H9 (cell line): ENCODE measurements around the gene COL4A1. TPM values are rescaled to one million over a fixed set of nuclear protein-coding genes. Genes with fewer than 3 reads are reported as not detected.

Experiments used
- DNase-seq: peaks from one replicate; pipeline ENCODE4 v3.0.0-alpha.2; 2017
- H2AFZ ChIP-seq: one replicate; pipeline ENCODE4 v1.6.1; 2013; ENCODE audit warnings: mild to moderate bottlenecking, low read length, control low read depth, moderate library complexity
- H2AK5ac ChIP-seq: 2 replicates; pipeline ENCODE4 v1.6.1; 2013; ENCODE audit warnings: low read length, control low read depth, mixed read lengths; ENCODE audit not compliant: insufficient read length
- H2BK120ac ChIP-seq: one replicate; pipeline ENCODE4 v1.6.1; 2013; ENCODE audit warnings: low read depth, mild to moderate bottlenecking, low read length, control low read depth, inconsistent platforms; ENCODE audit not compliant: poor library complexity, severe bottlenecking
- H2BK12ac ChIP-seq: 2 replicates; pipeline ENCODE4 v1.6.1; 2013; ENCODE audit warnings: low read length, control low read depth, mixed read lengths, low read depth; ENCODE audit not compliant: insufficient read length
- H2BK15ac ChIP-seq: 2 replicates; pipeline ENCODE4 v1.6.1; 2013; ENCODE audit warnings: low read depth, low read length, control low read depth
- H2BK20ac ChIP-seq: one replicate; pipeline ENCODE4 v1.6.1; 2013; ENCODE audit warnings: low read depth, mild to moderate bottlenecking, low read length, control low read depth, inconsistent platforms; ENCODE audit not compliant: poor library complexity, severe bottlenecking
- H2BK5ac ChIP-seq: 2 replicates; pipeline ENCODE4 v1.6.1; 2013; ENCODE audit warnings: low read length, control low read depth, mixed read lengths; ENCODE audit not compliant: insufficient read length
- H3K14ac ChIP-seq: 2 replicates; pipeline ENCODE4 v1.6.1; 2013; ENCODE audit warnings: low read length, control low read depth; ENCODE audit not compliant: insufficient read depth
- H3K18ac ChIP-seq: 2 replicates; pipeline ENCODE4 v1.6.1; 2013; ENCODE audit warnings: low read depth, mild to moderate bottlenecking, mixed read lengths, low read length, control low read depth; ENCODE audit not compliant: insufficient read length
- H3K23ac ChIP-seq: 2 replicates; pipeline ENCODE4 v1.6.1; 2013; ENCODE audit warnings: low read length, control low read depth, mixed read lengths, low read depth; ENCODE audit not compliant: insufficient read length
- H3K23me2 ChIP-seq: 2 replicates; pipeline ENCODE4 v1.6.1; 2013; ENCODE audit warnings: low read depth, mild to moderate bottlenecking, mixed read lengths, low read length, control low read depth; ENCODE audit not compliant: insufficient read length, poor library complexity, severe bottlenecking
- H3K27ac ChIP-seq: 2 replicates; pipeline ENCODE4 v1.5.1; 2013; ENCODE audit warnings: low read length, control low read depth, mixed read lengths, low read depth; ENCODE audit not compliant: insufficient read length
- H3K27me3 ChIP-seq: 2 replicates; pipeline ENCODE4 v1.6.1; 2013; ENCODE audit warnings: low read length, control low read depth, inconsistent platforms; ENCODE audit not compliant: insufficient read depth
- H3K4ac ChIP-seq: 2 replicates; pipeline ENCODE4 v1.6.1; 2013; ENCODE audit warnings: low read depth, mild to moderate bottlenecking, control low read depth, inconsistent platforms, low read length, moderate library complexity
- H3K4me1 ChIP-seq: 2 replicates; pipeline ENCODE4 v1.6.1; 2013; ENCODE audit warnings: low read length, control low read depth, inconsistent platforms; ENCODE audit not compliant: insufficient read depth
- H3K4me2 ChIP-seq: 2 replicates; pipeline ENCODE4 v1.6.1; 2013; ENCODE audit warnings: low read length, control low read depth, mixed read lengths; ENCODE audit not compliant: insufficient read length, insufficient read depth
- H3K56ac ChIP-seq: 2 replicates; pipeline ENCODE4 v1.6.1; 2013; ENCODE audit warnings: low read depth, mild to moderate bottlenecking, mixed read lengths, low read length, control low read depth; ENCODE audit not compliant: insufficient read length
- H3K79me1 ChIP-seq: 2 replicates; pipeline ENCODE4 v1.6.1; 2013; ENCODE audit warnings: low read depth, mild to moderate bottlenecking, moderate library complexity, low read length, control low read depth, inconsistent platforms; ENCODE audit not compliant: insufficient read depth, poor library complexity, severe bottlenecking
- H3K79me2 ChIP-seq: 2 replicates; pipeline ENCODE4 v1.6.1; 2013; ENCODE audit warnings: low read length, control low read depth, inconsistent platforms; ENCODE audit not compliant: insufficient read depth
- H3K9ac ChIP-seq: 2 replicates; pipeline ENCODE4 v1.6.1; 2013; ENCODE audit warnings: low read length, control low read depth, mixed read lengths; ENCODE audit not compliant: insufficient read length; ENCODE audit errors: extremely low read depth
- H3K9me3 ChIP-seq: one replicate; pipeline ENCODE4 v1.6.1; 2013; ENCODE audit warnings: low read depth, low read length, inconsistent platforms; ENCODE audit not compliant: control insufficient read depth
- H3T11ph ChIP-seq: one replicate; pipeline ENCODE4 v1.6.1; 2013; ENCODE audit warnings: mild to moderate bottlenecking, low read length, control low read depth, inconsistent platforms
- H4K20me1 ChIP-seq: one replicate; pipeline ENCODE4 v1.6.1; 2013; ENCODE audit not compliant: control insufficient read depth, insufficient read length, insufficient read depth
- H4K5ac ChIP-seq: 2 replicates; pipeline ENCODE4 v1.6.1; 2013; ENCODE audit warnings: low read depth, mild to moderate bottlenecking, mixed read lengths, low read length, control low read depth; ENCODE audit not compliant: insufficient read length
- H4K8ac ChIP-seq: replicated peaks from 2 replicates; pipeline ENCODE4 v1.6.1; 2013; ENCODE audit warnings: low read length, control low read depth, mixed read lengths, low read depth; ENCODE audit not compliant: insufficient read length
- H4K91ac ChIP-seq: 2 replicates; pipeline ENCODE4 v1.6.1; 2013; ENCODE audit warnings: low read depth, mild to moderate bottlenecking, moderate library complexity, mixed read lengths, low read length, control low read depth; ENCODE audit not compliant: insufficient read length
- H3K27ac Mint-ChIP-seq, 3 experiments: 2 replicates in 2 of 3; 3 replicates in 1 of 3; pipeline ENCODE4 v1.8.0; 2020 to 2021; ENCODE audit warnings: mixed read lengths in 3 of 3, mild to moderate bottlenecking in 1 of 3, moderate library complexity in 1 of 3
- H3K27me3 Mint-ChIP-seq: 2 replicates; pipeline ENCODE4 v1.8.0; 2021; ENCODE audit warnings: low read depth, mild to moderate bottlenecking, moderate library complexity, mixed read lengths
- H3K36me3 Mint-ChIP-seq, 3 experiments: 2 replicates in 2 of 3; 3 replicates in 1 of 3; pipeline ENCODE4 v1.8.0; 2020 to 2021; ENCODE audit warnings: low read depth in 3 of 3, mixed read lengths in 3 of 3; ENCODE audit not compliant: insufficient read depth in 1 of 3
- H3K4me1 Mint-ChIP-seq, 2 experiments: 2 replicates each; pipeline ENCODE4 v1.8.0; 2020; ENCODE audit warnings: mixed read lengths in 2 of 2
- H3K4me3 Mint-ChIP-seq, 2 experiments: 2 replicates in 1 of 2; 3 replicates in 1 of 2; pipeline ENCODE4 v1.8.0; 2020 to 2021; ENCODE audit warnings: mild to moderate bottlenecking in 2 of 2, mixed read lengths in 2 of 2, moderate library complexity in 1 of 2
- H3K9me3 Mint-ChIP-seq, 2 experiments: 2 replicates in 1 of 2; 3 replicates in 1 of 2; pipeline ENCODE4 v1.8.0; 2020; ENCODE audit warnings: mild to moderate bottlenecking in 2 of 2, mixed read lengths in 2 of 2, moderate library complexity in 1 of 2
- WGBS: extraction: QIAGEN DNeasy Blood & Tissue Kit; methylation state at CpG from one replicate; pipeline ENCODE4 v1.1.7; 2013; ENCODE audit warnings: missing lambda C conversion rate, low lambda C conversion rate, mixed read lengths; ENCODE audit not compliant: insufficient read length; ENCODE audit errors: extremely low coverage; 5-methylcytosine and 5-hydroxymethylcytosine counted together
- total RNA-seq: library from RNA; stranded (reverse); gene quantifications from 2 replicates; pipeline ENCODE4 v1.2.1, GENCODE V29; 2021
- TF ChIP-seq, protein P1 (sequence below): fragments of 200-600 bp; sonication (generic); conservative IDR thresholded peaks from 3 replicates; pipeline ENCODE4 v1.8.0; 2021; ENCODE audit warnings: antibody characterized with exemption, mild to moderate bottlenecking

COL4A1 gene
- total RNA-seq, 1 experiment from 2014 or later: 73.1 TPM

DNA sequence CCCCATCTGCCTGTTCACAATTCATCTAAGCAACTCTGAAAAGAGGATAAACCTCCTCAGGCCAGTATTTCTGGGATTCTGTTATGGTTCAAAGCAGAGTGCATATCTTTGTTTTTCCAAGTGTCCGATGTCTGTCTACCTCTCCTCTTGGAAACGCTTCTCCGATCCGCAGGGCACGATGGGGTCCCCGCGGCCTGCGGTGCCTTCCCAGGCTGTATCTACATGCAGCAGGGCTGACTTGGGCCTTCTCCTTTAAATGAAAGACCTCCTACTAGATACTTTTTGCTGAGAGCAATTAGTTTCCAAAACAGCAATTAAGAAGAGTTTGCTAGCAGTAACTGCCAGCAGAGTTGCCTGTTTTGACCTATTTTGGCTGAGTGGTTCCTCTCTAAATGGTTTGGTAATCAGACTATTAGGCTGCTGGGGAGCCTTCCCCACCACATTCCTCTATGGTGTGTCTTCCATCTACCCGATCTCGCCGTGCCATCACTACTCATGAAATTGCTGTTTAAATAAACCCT lies 23.6 kb upstream of the COL4A1 start:
- H3K79me2 ChIP-seq: no peaks in the 10 kb centered on the region; the same call in 1 of the 2 replicates

More for the DNA sequence above, 23.6 kb upstream of the COL4A1 start:
- no peak overlapping the region for H2BK5ac ChIP-seq
- H3K4me3 Mint-ChIP-seq: no peak overlapping the region
- H3K4ac ChIP-seq: no peak overlapping the region
- no peak overlapping the region for H4K5ac ChIP-seq
- no peak overlapping the region for H2AFZ ChIP-seq
- H2BK20ac ChIP-seq: no peak overlapping the region
- no peak overlapping the region for H3K23ac ChIP-seq
- H3K56ac ChIP-seq: no peak overlapping the region
- H3K27ac ChIP-seq: no peak overlapping the region
- H2BK120ac ChIP-seq: no peak overlapping the region
- H3K27me3 ChIP-seq: no peaks in the 10 kb centered on the region
- no peak overlapping the region for H3K9ac ChIP-seq
- peaks cover 9 to 15% (median 13%) of the 10 kb centered on the region in 3 experiments; a peak in 6 of 7 replicates for H3K36me3 Mint-ChIP-seq
- H3K79me1 ChIP-seq: no peaks in the 10 kb centered on the region
- no peak overlapping the region for H2BK12ac ChIP-seq
- TF ChIP-seq, protein P1, sequence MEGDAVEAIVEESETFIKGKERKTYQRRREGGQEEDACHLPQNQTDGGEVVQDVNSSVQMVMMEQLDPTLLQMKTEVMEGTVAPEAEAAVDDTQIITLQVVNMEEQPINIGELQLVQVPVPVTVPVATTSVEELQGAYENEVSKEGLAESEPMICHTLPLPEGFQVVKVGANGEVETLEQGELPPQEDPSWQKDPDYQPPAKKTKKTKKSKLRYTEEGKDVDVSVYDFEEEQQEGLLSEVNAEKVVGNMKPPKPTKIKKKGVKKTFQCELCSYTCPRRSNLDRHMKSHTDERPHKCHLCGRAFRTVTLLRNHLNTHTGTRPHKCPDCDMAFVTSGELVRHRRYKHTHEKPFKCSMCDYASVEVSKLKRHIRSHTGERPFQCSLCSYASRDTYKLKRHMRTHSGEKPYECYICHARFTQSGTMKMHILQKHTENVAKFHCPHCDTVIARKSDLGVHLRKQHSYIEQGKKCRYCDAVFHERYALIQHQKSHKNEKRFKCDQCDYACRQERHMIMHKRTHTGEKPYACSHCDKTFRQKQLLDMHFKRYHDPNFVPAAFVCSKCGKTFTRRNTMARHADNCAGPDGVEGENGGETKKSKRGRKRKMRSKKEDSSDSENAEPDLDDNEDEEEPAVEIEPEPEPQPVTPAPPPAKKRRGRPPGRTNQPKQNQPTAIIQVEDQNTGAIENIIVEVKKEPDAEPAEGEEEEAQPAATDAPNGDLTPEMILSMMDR: no peak
- no peak overlapping the region for H3K14ac ChIP-seq
- H3T11ph ChIP-seq: no peak overlapping the region
- no peak overlapping the region for H3K18ac ChIP-seq
- H2AK5ac ChIP-seq: no peak overlapping the region
- no peak overlapping the region for H4K91ac ChIP-seq
- H3K4me1 Mint-ChIP-seq: peaks cover 51 to 52% of the 10 kb centered on the region in 2 experiments
- H4K20me1 ChIP-seq: no peaks in the 10 kb centered on the region
- no peaks in the 10 kb centered on the region for H3K27me3 Mint-ChIP-seq
- WGBS: no CpG with 5 or more reads among the region's 11 CpGs
- H3K9me3 ChIP-seq: no peaks in the 10 kb centered on the region
- H3K4me2 ChIP-seq: no peak overlapping the region
- DNase-seq: no peak
- no peaks in the 10 kb centered on the region; the same call in 1 of the 2 replicates for H3K4me1 ChIP-seq
- peak overlapping the region in 1 of 3 experiments; percentile 29; a peak in 2 of 7 replicates for H3K27ac Mint-ChIP-seq
- H3K23me2 ChIP-seq: no peaks in the 10 kb centered on the region
- no peaks in the 10 kb centered on the region for H3K9me3 Mint-ChIP-seq
- H2BK15ac ChIP-seq: no peak overlapping the region
- H4K8ac ChIP-seq: no peak overlapping the region
